ENCODE results near the gene PSMB9. TPM values are rescaled to one million over a fixed set of nuclear protein-coding genes. Genes with fewer than 3 reads are reported as not detected.
"Not testable (repeated sequence)": the region's sequence is repeated elsewhere in the genome, so short reads cannot be mapped to it uniquely, and the experiment has no call there.

Gene PSMB9
- total and polyA plus RNA-seq, 9 of the 15 experiments (the other 6 are each of a cell fraction or from before 2014, with no cell fraction given): 1.1 to 3.7 (median 2.4) TPM

GRCh38 chr6:32853541-32854375, at the start of gene PSMB9, which contains the start of gene TAP1 (continued):
- TF ChIP-seq GTF3C2 (IDR thresholded peaks at IDR 0.05; ENCODE audit: borderline replicate concordance, extremely low read depth, insufficient read length) (no peak), NCOA6 (IDR thresholded peaks at IDR 0.05) (no peak), TARDBP (IDR thresholded peaks at IDR 0.05) (peak; percentile 44; the same call in 1 of the 2 replicates), TCF7 (IDR thresholded peaks at IDR 0.05; ENCODE audit: borderline replicate concordance) (0 out of 2 replicates have a peak, but pooled peaks have one; percentile 42), MBD2 (IDR thresholded peaks at IDR 0.05; ENCODE audit: borderline replicate concordance, low read depth) (peak; percentile 41; the same call in 1 of the 2 replicates), ZNF318 (IDR thresholded peaks at IDR 0.05; ENCODE audit: borderline replicate concordance in 1 of 2, low read depth in 1 of 2) (peak in 1 of 2 experiments; percentile 59; a peak in 1 of 4 replicates), JUND (IDR thresholded peaks at IDR 0.05; ENCODE audit: borderline replicate concordance, low read depth, low read length) (peak; percentile 69; the same call in 1 of the 2 replicates), JUND (tag; IDR thresholded peaks at IDR 0.05; ENCODE audit: borderline replicate concordance, low read depth, low read length) (peak; percentile 68; the same call in 2 of the 3 replicates)

GRCh38 chr6:32805404-32805803, 48.6 kb upstream of the PSMB9 start:
- ATAC-seq; CTCF ChIA-PET (ENCODE audit: low intra/inter-chr PET ratio): not testable (repeated sequence)
- POLR2A ChIA-PET: interaction anchor here (0.8 kb wide), 1 partner anchor 12 kb away, joined by 3 read pairs; no protein-coding TSS in a partner anchor

More at GRCh38 chr6:32805404-32805803, 48.6 kb upstream of the PSMB9 start:
- H3K4me1 ChIP-seq (replicated peaks in 1 of 2; ENCODE audit: control insufficient read depth in 2 of 2, insufficient read depth in 2 of 2, low read length in 2 of 2); intact Hi-C loops (cut with micrococcal nuclease); in situ Hi-C loops (cut with MboI); H3K9ac ChIP-seq (ENCODE audit: insufficient read depth in 1 of 2, low read depth in 2 of 2, low read length in 2 of 2); H4K20me1 ChIP-seq (replicated peaks; ENCODE audit: control insufficient read depth, insufficient read depth, low read length); BruUV-seq (replicated peaks); H3K36me3 ChIP-seq (ENCODE audit: control insufficient read depth, insufficient read depth, low read length); H2AFZ ChIP-seq (ENCODE audit: low read depth, low read length); FAIRE-seq; DNase-seq (ENCODE audit: extremely low read depth in 1 of 4, low spot score in 3 of 4); H3K79me2 ChIP-seq (ENCODE audit: control insufficient read depth, insufficient read depth, low read length); H3K9me1 ChIP-seq (ENCODE audit: control insufficient read depth, insufficient read depth, low read length); H3K4me3 ChIP-seq; H3K27ac ChIP-seq (ENCODE audit: extremely low read depth, low read depth, low read length); H3K27me3 ChIP-seq (ENCODE audit: control insufficient read depth in 2 of 2, insufficient read depth in 2 of 2, low read length in 2 of 2); H3K4me2 ChIP-seq (ENCODE audit: insufficient read depth, low read length); H3K9me3 ChIP-seq (replicated peaks; ENCODE audit: control insufficient read depth, insufficient read depth, low read depth, low read length): not testable (repeated sequence)

Measured in K562 (cell line).